Neural progenitor cell (in vitro differentiated cells): Measurements from ENCODE around the gene BLOC1S4. TPM values are rescaled to one million over a fixed set of nuclear protein-coding genes. Genes with fewer than 3 reads are reported as not detected.

ENCODE experiments used
- DNase-seq: peaks from one replicate; pipeline ENCODE4 v3.0.0-alpha.2; 2016; ENCODE audit warnings: low spot score
- H2AFZ ChIP-seq: fragments of 200-600 bp; sonication (generic); replicated peaks from 2 replicates; pipeline ENCODE4 v1.6.1; 2016; ENCODE audit warnings: antibody characterized with exemption
- H3F3A ChIP-seq: fragments of 200-600 bp; sonication (generic); 2 replicates; pipeline ENCODE4 v1.6.1; 2016; ENCODE audit warnings: antibody characterized with exemption, low read depth
- H3K27ac ChIP-seq: fragments of 200-600 bp; sonication (generic); 2 replicates; pipeline ENCODE4 v1.5.1; 2016; ENCODE audit warnings: mild to moderate bottlenecking
- H3K27me3 ChIP-seq: fragments of 200-600 bp; sonication (generic); 2 replicates; pipeline ENCODE4 v1.6.1; 2016; ENCODE audit warnings: mild to moderate bottlenecking, moderate library complexity
- H3K36me3 ChIP-seq: fragments of 200-600 bp; sonication (generic); 2 replicates; pipeline ENCODE4 v1.5.1; 2016
- H3K4me1 ChIP-seq: fragments of 200-600 bp; sonication (generic); 2 replicates; pipeline ENCODE4 v1.6.1; 2016; ENCODE audit warnings: mixed run types
- H3K4me2 ChIP-seq: fragments of 200-600 bp; sonication (generic); 2 replicates; pipeline ENCODE4 v1.6.1; 2016
- H3K4me3 ChIP-seq: fragments of 200-600 bp; sonication (generic); 2 replicates; pipeline ENCODE4 v1.5.1; 2016
- H3K79me2 ChIP-seq: fragments of 200-600 bp; sonication (generic); 2 replicates; pipeline ENCODE4 v1.6.1; 2016; ENCODE audit warnings: low read depth
- H3K9ac ChIP-seq: fragments of 200-600 bp; sonication (generic); 2 replicates; pipeline ENCODE4 v1.6.1; 2016
- H3K9me3 ChIP-seq: fragments of 200-600 bp; sonication (generic); 2 replicates; pipeline ENCODE4 v1.5.1; 2016; ENCODE audit warnings: low read depth
- H4K20me1 ChIP-seq: fragments of 200-600 bp; sonication (generic); 2 replicates; pipeline ENCODE4 v1.6.1; 2016; ENCODE audit warnings: low read depth
- H3K27ac Mint-ChIP-seq: 3 replicates; pipeline ENCODE4 v1.8.0; 2021; ENCODE audit warnings: mixed read lengths
- H3K27me3 Mint-ChIP-seq: 2 replicates; pipeline ENCODE4 v1.8.0; 2022; ENCODE audit warnings: low read depth, mild to moderate bottlenecking, inconsistent platforms, moderate library complexity, mixed read lengths; ENCODE audit not compliant: insufficient read depth
- H3K36me3 Mint-ChIP-seq: 3 replicates; pipeline ENCODE4 v1.8.0; 2021; ENCODE audit warnings: mixed read lengths
- H3K4me1 Mint-ChIP-seq: 3 replicates; pipeline ENCODE4 v1.8.0; 2021; ENCODE audit warnings: mixed read lengths
- H3K4me3 Mint-ChIP-seq: 3 replicates; pipeline ENCODE4 v1.8.0; 2021; ENCODE audit warnings: mild to moderate bottlenecking, moderate library complexity, mixed read lengths
- H3K9me3 Mint-ChIP-seq: 3 replicates; pipeline ENCODE4 v1.8.0; 2020; ENCODE audit warnings: mixed read lengths
- CTCF ChIP-seq: fragments of 200-600 bp; sonication (generic); IDR thresholded peaks from 2 replicates; pipeline ENCODE4 v1.5.1; 2017; ENCODE audit warnings: antibody characterized with exemption, mild to moderate bottlenecking
- EZH2 ChIP-seq: fragments of 200-600 bp; sonication (generic); IDR thresholded peaks from 2 replicates; pipeline ENCODE4 v1.6.1; 2017; ENCODE audit warnings: antibody characterized with exemption, mild to moderate bottlenecking, moderate library complexity
- EZH2phosphoT487 ChIP-seq: fragments of 200-600 bp; sonication (generic); IDR thresholded peaks from 2 replicates; pipeline ENCODE4 v1.6.1; 2017; ENCODE audit warnings: antibody characterized with exemption
- total RNA-seq: library from RNA; depleted of rRNA; stranded (reverse); fragments of >200 nt; gene quantifications from 2 replicates; pipeline ENCODE4 v1.2.3, GENCODE V29; 2015; ENCODE audit warnings: low replicate concordance

BLOC1S4 gene
- total RNA-seq, 1 donor from 2014 or later, result 10.5 TPM

GRCh38 chr4:6693231-6694176, 22.5 kb upstream of the BLOC1S4 start, which contains the start of gene S100P:
Gene S100P (plus strand): TSS chr4:6693878. CDS start chr4:6693933, 55 bp downstream.
- no peaks in the 10 kb centered on the region for H3F3A ChIP-seq
- no peak within 1 kb of the TSS for H3K27ac ChIP-seq
- no peaks in the 10 kb centered on the region for H3K9me3 ChIP-seq
- no peaks in the 10 kb centered on the region for H3K79me2 ChIP-seq
- H3K4me1 ChIP-seq, result no peaks in the 10 kb centered on the region
- H3K4me3 ChIP-seq, result no peak within 1 kb of the TSS
- H3K4me3 Mint-ChIP-seq, result no peak within 1 kb of the TSS
- no peak within 1 kb of the TSS for H3K9ac ChIP-seq
- DNase-seq, result no peak
- peak within 1 kb of the TSS; percentile 58 for H3K27ac Mint-ChIP-seq
- H2AFZ ChIP-seq, result no peak within 1 kb of the TSS
- H3K27me3 Mint-ChIP-seq, result peaks cover 4% of the 10 kb centered on the region
- H3K9me3 Mint-ChIP-seq, result no peaks in the 10 kb centered on the region
- peaks cover 20% of the 10 kb centered on the region for H3K4me1 Mint-ChIP-seq
- no peaks in the 10 kb centered on the region for H3K36me3 ChIP-seq
- TF ChIP-seq EZH2 (no peak), CTCF (no peak), EZH2phosphoT487 (no peak)
- no peak within 1 kb of the TSS for H3K4me2 ChIP-seq
- H4K20me1 ChIP-seq, result no peaks in the 10 kb centered on the region
- no peaks in the 10 kb centered on the region for H3K27me3 ChIP-seq
- peaks cover 5% of the 10 kb centered on the region for H3K36me3 Mint-ChIP-seq

GRCh38 chr4:6694177-6694901, 21.6 kb upstream of the BLOC1S4 start:
- Histone ChIP-seq H2AFZ (no peak overlapping the region), H3K79me2 (no peaks in the 10 kb centered on the region), H3K9ac (no peak overlapping the region), H3K9me3 (no peaks in the 10 kb centered on the region), H3K4me2 (no peak overlapping the region), H4K20me1 (no peaks in the 10 kb centered on the region), H3K4me3 (no peak overlapping the region), H3K36me3 (no peaks in the 10 kb centered on the region), H3K27ac (no peak overlapping the region), H3K4me1 (no peaks in the 10 kb centered on the region), H3K27me3 (no peaks in the 10 kb centered on the region), H3F3A (no peaks in the 10 kb centered on the region)
- H3K4me1 Mint-ChIP-seq, result peaks cover 14% of the 10 kb centered on the region
- no peak for DNase-seq
- peaks cover 9% of the 10 kb centered on the region for H3K36me3 Mint-ChIP-seq
- H3K27ac Mint-ChIP-seq, result no peak overlapping the region
- H3K4me3 Mint-ChIP-seq, result no peak overlapping the region
- TF ChIP-seq CTCF, result no peak
- TF ChIP-seq EZH2phosphoT487, result no peak
- no peak for TF ChIP-seq EZH2
- peaks cover 2% of the 10 kb centered on the region for H3K27me3 Mint-ChIP-seq
- no peaks in the 10 kb centered on the region for H3K9me3 Mint-ChIP-seq

GRCh38 chr4:6695660-6696610, 20.0 kb upstream of the BLOC1S4 start:
- H3K9me3 ChIP-seq, result no peaks in the 10 kb centered on the region
- no peaks in the 10 kb centered on the region for H3K79me2 ChIP-seq
- no peak overlapping the region for H3K9ac ChIP-seq
- H3K36me3 ChIP-seq, result no peaks in the 10 kb centered on the region
- Mint-ChIP-seq H3K27ac (no peak overlapping the region), H3K27me3 (peaks cover 3% of the 10 kb centered on the region), H3K4me3 (no peak overlapping the region), H3K9me3 (no peaks in the 10 kb centered on the region), H3K4me1 (peaks cover 7% of the 10 kb centered on the region), H3K36me3 (peaks cover 17% of the 10 kb centered on the region)
- no peaks in the 10 kb centered on the region for H3K4me1 ChIP-seq
- H4K20me1 ChIP-seq, result no peaks in the 10 kb centered on the region
- no peaks in the 10 kb centered on the region for H3F3A ChIP-seq
- H3K27ac ChIP-seq, result no peak overlapping the region
- TF ChIP-seq EZH2phosphoT487 (no peak), CTCF (no peak), EZH2 (no peak)
- no peak for DNase-seq
- no peak overlapping the region for H3K4me3 ChIP-seq
- H3K27me3 ChIP-seq, result no peaks in the 10 kb centered on the region
- H3K4me2 ChIP-seq, result no peak overlapping the region
- H2AFZ ChIP-seq, result no peak overlapping the region
